ENCODE data around the gene TMEM217.

The TMEM217 gene

DNA sequence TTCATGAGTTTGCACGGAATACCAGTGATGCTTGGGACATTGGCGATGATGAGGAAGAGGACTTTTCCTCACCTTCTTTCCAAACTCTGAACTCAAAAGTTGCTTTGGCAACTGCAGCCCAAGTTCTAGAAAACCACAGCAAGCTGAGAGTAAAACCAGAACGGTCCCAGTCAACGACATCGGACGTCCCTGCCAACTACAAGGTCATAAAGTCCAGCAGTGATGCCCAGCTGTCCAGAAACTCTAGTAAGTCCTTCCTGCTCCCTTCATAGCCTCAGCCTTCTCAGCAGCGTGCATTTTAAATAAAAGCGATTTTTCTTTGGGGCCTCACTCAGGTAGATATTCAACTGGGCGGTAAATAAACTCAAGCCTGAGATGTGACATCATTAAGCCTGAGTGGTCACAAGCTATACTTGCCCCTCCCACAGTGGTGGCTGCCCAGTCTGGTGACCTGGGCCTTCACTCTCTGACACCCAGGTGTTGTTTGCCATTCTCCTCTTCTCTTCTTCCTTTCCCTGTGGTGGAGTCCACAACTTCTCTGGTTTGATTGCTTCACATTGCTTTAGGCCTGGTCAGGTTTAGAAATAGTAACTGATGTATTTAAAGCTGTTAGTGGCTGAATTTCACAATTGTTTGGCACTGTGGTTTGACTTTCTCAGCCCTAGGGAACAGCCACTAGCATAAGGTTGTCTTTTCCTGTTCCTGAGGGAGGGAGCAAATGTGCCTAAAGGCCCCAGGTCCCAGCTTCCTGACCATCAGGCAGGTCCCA lies 21.6 kb upstream of the TMEM217 start:
- no peak for DNase-seq

GRCh38 chr6:37277001-37277409 lies 19.1 kb upstream of the TMEM217 start:
- DNase-seq, result no peak

- no peak for DNase-seq
Observed at GRCh38 chr6:37275350-37275749, 17.4 kb upstream of the TMEM217 start.

GRCh38 chr6:37273690-37274089 lies 15.7 kb upstream of the TMEM217 start:
- no peak for DNase-seq

DNA sequence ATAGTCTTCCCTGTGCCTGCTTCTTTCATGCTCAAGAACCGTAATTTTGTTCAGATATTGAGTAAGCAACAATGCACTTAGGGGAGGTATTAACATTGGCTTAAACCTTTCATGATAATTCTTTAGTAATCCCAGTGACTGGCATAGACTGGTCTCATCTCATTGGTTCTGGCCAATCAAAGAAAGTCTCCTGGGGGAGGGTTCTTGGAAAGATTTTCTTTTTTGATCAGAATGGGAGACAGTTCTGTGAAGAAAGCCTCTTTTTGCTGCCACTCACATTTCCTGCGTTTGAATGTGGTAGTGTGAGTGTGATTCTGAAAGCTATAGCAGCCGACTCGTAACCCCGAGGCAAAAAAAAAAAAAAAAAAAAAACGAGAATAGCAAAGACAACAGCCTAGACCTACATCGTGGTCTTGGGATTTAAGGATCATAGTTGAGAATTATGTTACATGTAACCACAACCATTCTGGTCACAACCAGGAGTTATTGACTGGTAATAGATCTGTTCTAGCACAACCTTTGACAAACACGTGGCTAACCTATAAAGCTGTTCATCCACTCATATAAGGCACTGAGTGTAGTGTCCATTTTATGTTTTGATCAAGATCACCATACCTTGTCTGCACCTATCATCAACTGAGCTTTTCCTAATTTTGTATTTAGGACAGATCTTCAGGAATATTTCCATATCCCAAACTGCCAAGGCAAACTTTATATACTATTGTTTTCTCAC lies 15.1 kb upstream of the TMEM217 start:
- no peak for DNase-seq

DNA sequence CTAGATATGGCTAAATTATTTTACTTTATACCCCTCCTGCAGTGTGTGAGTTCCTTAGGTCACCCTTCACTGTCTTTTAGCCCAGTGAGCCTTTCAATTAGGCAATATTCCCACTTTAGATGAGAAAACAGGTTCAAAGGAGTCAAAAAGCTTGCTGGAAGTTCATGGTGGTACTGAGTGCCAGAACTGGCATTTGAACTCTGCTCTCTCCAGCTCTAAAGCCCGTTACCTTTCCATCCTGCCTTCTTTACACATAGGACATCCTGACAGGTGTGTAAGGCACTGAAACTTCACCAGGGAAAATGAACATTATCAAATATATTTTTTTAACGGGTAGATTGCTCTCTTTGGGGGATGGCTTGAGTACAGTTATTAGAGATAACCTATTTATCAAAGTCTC lies 11.2 kb upstream of the TMEM217 start:
- no peak for DNase-seq

DNA sequence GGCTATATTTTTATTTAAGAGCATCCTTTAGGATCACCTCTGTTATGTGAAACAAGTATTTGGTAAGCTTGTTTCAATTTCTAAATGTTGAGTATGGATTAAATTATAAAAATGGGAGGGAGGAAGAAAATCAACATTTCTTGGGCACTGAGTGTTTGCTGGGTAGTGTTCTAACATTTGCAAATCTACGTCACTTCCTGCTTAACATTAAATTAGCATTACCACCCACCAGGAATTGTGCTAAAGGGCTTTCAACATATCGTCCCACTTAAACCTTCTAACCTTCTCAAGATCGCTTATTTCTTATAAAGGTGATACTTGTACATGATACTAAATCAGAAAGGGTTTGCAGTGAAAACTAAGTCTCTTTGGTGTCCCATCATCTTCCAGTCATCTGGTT lies 7.9 kb upstream of the TMEM217 start:
- no peak for DNase-seq

GRCh38 chr6:37265001-37265400 lies 7.1 kb upstream of the TMEM217 start:
- DNase-seq, result no peak

- no peak for DNase-seq
Observed at GRCh38 chr6:37262446-37263026, 4.6 kb upstream of the TMEM217 start.

- DNase-seq, result no peak
Observed at GRCh38 chr6:37261198-37261597, 3.3 kb upstream of the TMEM217 start.

DNA sequence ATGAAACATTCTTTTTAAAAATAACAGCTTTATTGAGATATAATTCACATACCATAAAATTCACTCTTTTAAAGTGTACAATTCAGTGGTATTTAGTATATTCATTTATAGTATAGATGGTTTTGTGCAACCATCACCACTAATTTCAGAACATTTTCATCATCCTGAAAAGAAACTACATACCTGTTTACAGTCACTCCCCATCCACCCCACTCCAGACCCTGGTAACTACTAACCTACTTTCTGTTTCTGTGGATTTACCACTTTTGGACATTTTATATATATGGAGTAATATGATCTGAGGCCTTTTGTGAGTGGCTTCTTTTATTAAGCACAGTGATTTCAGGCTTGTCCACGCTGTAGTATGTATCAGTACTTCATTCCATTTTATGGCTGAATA lies 2.5 kb upstream of the TMEM217 start:
- no peak for DNase-seq

DNA sequence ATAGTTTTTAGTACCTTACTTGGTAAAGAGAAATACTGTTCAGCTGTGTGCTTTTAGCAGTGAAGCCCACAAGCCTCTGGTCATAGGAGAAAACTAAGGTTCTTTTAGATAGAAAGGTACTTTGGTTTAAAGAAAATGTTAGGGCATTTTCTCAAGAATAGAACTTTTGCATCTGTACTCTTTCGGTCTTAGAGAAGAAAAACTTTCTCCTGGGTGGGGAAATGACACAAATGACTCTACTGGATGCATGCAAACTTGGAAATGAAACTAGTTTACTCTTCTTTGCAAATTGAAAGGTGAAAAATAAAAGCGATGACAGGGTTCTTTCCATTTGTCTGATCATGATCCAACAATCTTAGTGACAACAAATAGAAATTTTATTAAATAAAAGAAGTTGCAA lies 2.1 kb upstream of the TMEM217 start:
- DNase-seq, result no peak

GRCh38 chr6:37259191-37259590 lies 1.2 kb upstream of the TMEM217 start:
- DNase-seq, result no peak

DNA sequence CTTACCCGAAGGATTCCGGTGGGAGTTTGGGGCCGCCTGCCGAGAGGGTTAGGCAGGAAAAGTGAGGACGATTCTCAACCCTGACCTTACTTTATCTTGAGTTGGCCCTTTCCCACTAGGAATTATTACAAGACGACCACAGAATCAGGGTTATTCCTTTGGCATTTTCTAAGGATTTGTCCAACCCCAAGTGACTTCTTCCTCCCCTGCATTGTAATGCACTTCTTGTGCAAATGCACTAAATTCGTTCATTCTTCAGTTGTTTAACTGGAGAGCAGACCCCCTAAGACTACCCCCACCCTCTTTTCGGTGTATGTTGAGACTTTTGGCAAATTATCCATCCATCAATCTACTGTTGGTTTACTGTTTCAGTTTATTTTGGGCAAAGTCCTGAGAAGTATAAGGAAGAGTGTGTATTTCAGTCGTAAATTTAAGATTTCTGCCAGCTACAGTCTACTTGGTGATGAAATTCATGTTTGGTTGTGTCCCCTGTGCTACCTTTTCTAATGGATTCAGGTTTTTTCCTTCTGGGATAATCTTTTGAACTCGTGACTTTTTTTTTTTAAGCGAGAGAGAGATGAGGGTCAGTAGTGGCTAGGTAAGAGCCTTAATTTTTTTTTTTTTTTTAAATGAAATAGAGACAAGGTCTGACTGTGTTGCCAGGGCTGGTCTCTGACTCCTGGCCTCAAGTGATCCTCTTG lies 611 bp upstream of the TMEM217 start:
- DNase-seq, result no peak

GRCh38 chr6:37257320-37257633 lies 667 bp downstream of the TMEM217 start:
- DNase-seq, result no peak

DNA sequence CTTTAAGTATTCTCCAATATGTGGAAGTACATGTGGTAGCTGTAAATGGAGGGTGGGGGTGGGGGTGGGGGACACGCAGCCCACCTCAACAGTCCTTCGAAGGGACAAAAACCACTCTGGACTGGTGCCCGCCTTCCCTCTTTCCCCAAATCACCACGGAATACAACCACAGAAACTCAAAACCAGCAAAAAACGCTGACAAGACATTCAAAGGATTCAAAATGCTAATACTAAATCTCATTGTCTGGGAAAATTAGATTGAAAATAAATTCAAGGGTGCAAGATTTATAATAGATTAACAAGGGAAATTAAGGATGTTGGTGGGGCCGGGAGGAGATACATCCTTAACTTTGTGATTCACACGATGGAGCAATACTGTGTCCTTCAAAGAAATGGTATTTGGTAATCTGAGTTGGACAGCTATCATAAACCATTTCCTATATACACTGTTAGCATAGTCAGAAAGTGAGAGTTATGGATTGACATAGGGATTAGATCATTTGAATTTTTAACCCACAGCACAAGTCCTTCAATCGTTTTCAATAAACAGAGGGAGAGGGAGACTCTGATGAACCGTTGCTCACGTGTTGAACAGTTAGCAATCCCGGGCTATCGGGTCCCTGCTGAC lies 1.1 kb downstream of the TMEM217 start:
- DNase-seq, result no peak

- no peak for DNase-seq
Observed at GRCh38 chr6:37254881-37255280, 3.1 kb downstream of the TMEM217 start.

GRCh38 chr6:37253486-37254007 lies 4.4 kb downstream of the TMEM217 start:
- DNase-seq, result no peak

DNA sequence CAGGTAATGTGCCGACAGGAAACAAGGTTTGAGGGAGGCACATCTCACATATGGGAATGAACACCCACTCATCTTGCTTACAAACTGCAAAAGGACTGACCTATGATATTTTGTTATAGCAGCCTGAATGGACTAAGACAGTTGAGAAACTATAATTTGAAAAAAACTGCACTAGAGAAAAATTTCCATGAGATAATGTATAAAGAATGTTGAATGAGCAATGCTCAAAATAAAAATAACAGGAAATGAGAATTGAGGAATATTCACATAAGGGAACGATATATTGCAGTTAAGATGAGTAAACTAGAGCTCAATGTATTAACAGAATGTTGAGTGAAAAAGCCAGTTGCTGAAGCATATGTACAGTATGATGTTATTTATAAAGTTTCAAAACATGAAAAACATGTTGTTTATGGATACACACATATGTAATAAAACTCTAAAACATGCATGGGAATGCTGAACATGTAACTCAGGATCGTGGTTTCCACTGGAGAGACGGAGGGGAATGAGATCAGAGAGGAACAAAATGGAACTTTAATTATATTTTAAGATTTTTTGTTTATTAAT lies 6.6 kb downstream of the TMEM217 start:
- no peak for DNase-seq

GRCh38 chr6:37244430-37245310 lies 13.3 kb downstream of the TMEM217 start:
- DNase-seq, result no peak

- no peak for DNase-seq
Observed at GRCh38 chr6:37243816-37244370, 14.1 kb downstream of the TMEM217 start.
